OCI-LY7 (cell line): ENCODE measurements around the gene ZBTB44.
A peak's percentile ranks its signal among the peaks of the same experiment; 100 is the strongest.

Source experiments
- CTCF ChIP-seq: fragments of 200-600 bp; sonication (generic); conservative IDR thresholded peaks from 2 replicates; pipeline ENCODE4 v1.5.1; 2014; ENCODE audit warnings: mild to moderate bottlenecking, antibody characterized with exemption, low read length, moderate library complexity, mixed read lengths
- EZH2phosphoT487 ChIP-seq: fragments of 200-600 bp; sonication (generic); IDR thresholded peaks from 2 replicates; pipeline ENCODE4 v1.6.1; 2018; ENCODE audit warnings: low read depth, borderline replicate concordance, mild to moderate bottlenecking, mixed run types, antibody characterized with exemption, low read length, moderate library complexity, mixed read lengths

DNA sequence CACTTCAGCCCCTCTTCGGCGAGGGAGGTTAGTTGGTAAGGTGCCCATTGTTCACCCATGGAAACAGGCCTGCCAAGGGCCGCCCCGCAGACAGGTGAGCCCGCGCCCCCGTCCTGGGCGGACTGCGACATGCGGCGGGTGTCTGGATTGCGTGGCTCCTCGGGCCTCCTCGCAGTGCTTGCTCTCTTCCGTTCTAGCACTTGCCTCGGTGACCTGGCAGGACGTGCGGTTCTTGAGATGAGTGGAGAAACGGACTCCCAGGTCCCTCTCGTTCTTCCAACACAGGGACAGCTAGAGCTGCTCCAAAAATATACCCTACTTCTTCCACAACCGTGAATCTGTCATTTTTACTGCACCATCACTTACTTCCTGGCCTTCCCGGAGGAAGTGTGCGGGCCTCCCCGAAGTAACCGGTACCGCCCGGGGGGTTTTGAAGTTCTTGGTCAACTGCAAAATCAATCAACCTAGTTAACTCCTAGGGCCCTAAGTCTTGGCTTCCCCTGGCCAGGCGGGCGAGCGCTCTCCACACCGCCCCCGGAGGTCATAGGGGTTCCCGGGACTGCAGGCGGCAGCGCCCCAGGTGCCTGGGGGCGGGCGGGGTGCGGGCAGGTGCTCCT, 745 bp upstream of the ZBTB44 start:
- TF ChIP-seq CTCF, result peak; percentile 73
- TF ChIP-seq EZH2phosphoT487, result no peak
